Stimulated activated CD8-positive, alpha-beta memory T cell treated with anti-CD3 and anti-CD28 coated beads, Interleukin-2, amount 100 ng/mL, for 48 hours (primary cell): Measurements from ENCODE around the gene NAIP.
"Not testable (repeated sequence)": the region's sequence is repeated elsewhere in the genome, so short reads cannot be mapped to it uniquely, and the experiment has no call there.

Experiments used
- DNase-seq, 2 donors: peaks; one replicate each; pipeline ENCODE4 v3.0.0-alpha.2; 2020; ENCODE audit warnings: low read depth in 2 of 2

Gene NAIP, protein sequence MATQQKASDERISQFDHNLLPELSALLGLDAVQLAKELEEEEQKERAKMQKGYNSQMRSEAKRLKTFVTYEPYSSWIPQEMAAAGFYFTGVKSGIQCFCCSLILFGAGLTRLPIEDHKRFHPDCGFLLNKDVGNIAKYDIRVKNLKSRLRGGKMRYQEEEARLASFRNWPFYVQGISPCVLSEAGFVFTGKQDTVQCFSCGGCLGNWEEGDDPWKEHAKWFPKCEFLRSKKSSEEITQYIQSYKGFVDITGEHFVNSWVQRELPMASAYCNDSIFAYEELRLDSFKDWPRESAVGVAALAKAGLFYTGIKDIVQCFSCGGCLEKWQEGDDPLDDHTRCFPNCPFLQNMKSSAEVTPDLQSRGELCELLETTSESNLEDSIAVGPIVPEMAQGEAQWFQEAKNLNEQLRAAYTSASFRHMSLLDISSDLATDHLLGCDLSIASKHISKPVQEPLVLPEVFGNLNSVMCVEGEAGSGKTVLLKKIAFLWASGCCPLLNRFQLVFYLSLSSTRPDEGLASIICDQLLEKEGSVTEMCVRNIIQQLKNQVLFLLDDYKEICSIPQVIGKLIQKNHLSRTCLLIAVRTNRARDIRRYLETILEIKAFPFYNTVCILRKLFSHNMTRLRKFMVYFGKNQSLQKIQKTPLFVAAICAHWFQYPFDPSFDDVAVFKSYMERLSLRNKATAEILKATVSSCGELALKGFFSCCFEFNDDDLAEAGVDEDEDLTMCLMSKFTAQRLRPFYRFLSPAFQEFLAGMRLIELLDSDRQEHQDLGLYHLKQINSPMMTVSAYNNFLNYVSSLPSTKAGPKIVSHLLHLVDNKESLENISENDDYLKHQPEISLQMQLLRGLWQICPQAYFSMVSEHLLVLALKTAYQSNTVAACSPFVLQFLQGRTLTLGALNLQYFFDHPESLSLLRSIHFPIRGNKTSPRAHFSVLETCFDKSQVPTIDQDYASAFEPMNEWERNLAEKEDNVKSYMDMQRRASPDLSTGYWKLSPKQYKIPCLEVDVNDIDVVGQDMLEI (N-terminal part only)

DNA sequence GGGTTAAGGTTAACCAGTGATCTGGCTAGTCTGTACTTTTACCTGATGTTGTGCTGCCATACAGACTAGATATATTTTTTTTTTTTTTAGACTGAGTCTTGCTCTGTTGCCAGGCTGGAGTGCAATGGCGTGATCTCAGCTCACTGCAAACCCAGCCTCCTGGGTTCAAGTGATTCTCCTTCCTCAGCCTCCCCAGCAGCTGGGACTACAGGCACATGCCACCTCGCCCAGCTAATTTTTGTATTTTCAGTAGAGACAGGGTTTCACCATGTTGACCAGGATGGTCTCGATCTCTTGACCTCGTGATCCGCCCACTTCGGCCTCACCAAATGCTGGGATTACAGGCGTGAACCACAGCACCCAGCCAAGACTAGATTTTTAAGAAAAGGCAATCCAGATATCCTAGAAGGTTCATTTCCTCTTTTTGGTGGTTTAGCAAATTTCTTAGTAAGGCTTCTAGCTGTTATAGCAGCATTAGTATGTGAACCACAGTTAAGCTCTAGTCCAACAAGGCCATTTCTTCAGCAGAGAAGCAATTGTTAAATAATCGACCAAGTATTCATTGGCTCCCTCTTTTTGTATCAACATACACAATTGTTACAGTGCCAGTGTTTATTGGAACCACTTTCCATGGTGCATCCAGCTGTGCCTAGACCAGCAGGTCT, at the start of gene NAIP:
Gene NAIP (minus strand): TSS at position 51 of the 665 bp plus-strand sequence. CDS start 12,424 bp downstream, outside the sequence.
- not testable (repeated sequence) for DNase-seq

GRCh38 chr5:71067262-71067928, 42.3 kb upstream of the NAIP start, which contains the start of gene GTF2H2:
Gene GTF2H2 (minus strand): TSS chr5:71067676. CDS start chr5:71062763, 4,913 bp downstream.
- not testable (repeated sequence) for DNase-seq

GRCh38 chr5:71061322-71061721, 36.2 kb upstream of the NAIP start:
- not testable (repeated sequence) for DNase-seq

GRCh38 chr5:71059426-71059825, 34.3 kb upstream of the NAIP start:
- DNase-seq = not testable (repeated sequence)

DNA sequence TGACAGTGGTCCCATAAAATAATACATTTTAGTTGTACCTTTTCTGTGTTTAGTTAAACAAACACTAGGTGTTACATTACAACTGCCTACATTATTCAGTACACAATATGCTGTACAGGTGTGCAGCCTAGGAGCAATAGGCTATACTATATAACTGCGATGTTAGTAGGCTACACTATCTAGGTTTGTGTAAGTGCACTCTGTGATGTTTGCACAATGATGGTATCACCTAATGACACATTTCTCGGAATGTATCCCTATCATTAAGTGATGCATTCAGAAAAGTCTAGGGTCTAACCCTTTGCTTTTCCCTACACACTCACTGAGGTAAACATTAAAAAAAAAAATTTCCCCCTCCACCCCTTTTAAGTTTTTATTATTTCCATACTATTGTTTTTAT, 19.7 kb upstream of the NAIP start:
- not testable (repeated sequence) for DNase-seq

- not testable (repeated sequence) for DNase-seq
Measured at GRCh38 chr5:71044128-71044527, 19.0 kb upstream of the NAIP start.

DNA sequence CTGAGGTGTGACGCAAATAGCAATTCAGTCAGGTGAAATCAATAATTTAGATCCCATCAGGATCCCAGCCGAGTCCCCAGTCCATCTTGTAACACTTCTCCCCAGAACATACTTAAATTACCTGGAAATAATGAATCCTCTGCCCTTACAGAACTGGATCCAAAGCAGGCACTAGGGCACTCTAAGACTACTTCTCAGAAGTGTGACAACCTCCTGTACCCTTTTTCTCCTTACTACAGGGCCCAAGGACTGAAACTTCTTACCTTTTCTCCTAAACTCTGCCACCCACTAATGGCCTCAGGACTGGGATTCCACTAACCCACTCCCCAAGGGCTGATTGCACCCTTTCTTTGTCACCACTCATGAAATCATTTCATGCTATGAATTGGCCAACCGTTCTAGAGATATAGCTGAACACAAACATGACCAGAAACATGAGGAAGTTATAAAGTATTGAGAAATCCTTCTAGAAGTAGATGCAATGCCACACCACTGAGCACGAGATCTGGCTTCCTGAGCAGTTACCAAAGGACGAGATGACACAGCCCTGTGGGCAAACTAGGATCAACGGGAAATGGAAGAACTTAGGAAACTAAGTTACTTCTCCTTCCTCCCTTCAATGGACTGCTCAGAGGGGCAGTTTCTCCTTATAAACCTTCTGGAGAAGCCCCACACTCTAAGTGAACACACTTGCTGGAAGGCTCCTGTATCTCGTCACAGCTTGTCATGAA, 6.1 kb upstream of the NAIP start:
- DNase-seq = not testable (repeated sequence)

- not testable (repeated sequence) for DNase-seq
Measured at GRCh38 chr5:71020643-71021042, 4.5 kb downstream of the NAIP start.

DNA sequence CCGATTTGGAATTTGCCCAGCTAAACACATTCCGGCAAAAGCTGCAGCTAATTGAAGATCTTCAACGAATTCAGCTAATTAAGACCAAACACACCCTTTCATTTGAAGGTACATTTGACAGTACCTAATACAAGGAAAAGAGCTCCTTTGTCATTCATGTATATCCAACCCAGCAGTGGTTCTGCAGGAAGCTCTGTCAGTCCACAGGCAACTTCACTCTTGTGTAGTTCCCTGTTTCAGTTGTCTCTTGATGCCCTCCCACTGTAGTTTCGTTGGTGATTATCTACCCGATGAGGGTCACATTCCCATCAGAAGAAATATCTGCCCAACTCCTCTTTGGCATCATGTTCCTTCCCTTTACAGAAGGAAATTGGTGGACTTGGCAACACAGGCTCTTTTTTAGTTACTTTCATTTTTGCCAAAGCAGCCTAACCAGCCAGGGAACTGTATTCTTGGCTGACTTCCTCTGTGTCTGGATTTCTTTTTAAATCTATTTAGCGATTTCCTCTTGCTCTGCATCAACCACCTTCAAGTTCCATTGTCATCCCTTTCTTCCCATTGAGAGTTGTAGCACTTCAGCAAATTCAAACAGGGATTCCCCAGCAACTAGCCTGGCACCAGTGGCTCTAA, 6.6 kb downstream of the NAIP start:
- DNase-seq = not testable (repeated sequence)

- no peak for DNase-seq
Measured at GRCh38 chr5:71014176-71014575, 11.0 kb downstream of the NAIP start.

GRCh38 chr5:71013575-71013974, 11.6 kb downstream of the NAIP start:
- no peak for DNase-seq

DNA sequence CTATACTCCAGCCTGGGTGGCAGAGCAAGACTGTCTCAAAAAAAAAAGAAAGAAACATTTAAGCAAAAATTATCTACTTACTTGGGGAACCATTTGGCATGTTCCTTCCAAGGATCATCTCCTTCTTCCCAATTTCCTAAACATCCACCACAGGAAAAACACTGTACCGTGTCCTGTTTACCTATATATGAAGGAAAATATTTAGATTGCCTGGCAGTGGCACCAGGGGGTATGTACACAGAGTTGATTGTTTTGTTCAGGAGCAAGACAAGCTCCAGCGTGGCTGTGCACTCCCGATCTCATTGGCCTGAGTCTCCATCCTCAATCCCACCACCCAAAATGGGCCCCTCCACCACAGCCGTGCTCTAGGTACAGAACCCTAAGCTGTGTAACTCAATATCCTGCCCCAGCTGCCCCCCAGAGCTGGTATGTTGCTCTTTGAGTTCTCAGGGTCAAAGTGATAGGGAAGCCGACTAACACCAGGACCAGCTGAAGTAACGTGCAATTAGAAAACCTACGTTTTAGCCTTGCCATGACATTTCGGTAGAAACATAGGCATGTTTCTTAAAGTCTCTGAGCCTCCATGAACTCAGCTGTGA, 13.8 kb downstream of the NAIP start:
- no peak for DNase-seq

DNA sequence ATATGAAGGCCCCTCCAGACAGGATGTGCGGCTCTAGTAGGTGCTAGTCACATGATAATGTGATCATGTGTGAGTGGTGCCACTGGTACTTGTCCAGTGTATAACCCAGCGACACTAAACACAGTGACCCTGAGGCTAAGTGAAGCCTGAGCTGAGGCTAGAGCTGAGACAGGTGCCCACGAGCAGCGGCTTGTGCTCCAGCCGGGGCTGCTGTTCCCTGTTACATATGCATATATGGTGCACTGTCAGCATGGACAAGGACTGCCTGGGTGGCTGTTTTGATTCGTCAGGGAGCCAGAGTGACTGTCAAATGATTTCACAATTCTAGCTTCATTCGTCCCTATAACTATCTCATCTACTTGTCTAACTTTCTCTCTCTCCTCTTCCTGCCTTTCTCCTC, 18.2 kb downstream of the NAIP start:
- not testable (repeated sequence) for DNase-seq

DNA sequence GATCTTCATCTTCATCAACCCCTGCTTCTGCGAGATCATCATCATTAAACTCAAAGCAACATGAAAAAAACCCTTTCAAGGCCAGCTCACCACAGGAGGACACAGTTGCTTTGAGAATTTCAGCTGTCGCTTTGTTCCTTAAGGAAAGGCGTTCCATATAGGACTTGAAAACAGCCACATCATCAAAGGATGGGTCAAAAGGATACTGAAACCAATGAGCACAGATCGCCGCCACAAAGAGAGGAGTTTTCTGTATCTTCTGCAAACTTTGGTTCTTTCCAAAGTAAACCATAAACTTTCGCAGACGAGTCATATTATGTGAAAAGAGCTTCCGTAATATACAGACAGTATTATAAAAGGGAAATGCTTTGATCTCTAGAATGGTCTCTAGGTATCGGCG, 40.3 kb downstream of the NAIP start:
- DNase-seq = not testable (repeated sequence)

DNA sequence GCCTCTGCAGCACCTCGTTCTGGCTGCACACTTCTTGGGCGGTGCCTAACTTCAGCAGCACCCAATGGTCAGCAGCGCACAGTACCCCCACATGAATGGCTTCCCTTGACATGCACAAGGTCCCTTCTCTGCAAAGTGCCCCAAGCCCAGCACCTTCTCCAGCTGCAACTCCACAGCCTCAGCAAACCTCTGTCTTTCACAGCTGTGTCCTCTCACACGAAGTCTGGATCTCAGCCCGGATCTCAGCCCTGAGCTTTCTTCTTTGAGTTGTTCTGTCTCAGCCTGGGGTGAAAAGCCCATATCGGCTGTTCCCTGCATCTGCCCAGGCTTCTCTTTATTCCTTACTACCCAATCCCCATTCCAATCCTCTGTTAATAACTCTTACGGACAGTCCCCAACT, 57.9 kb downstream of the NAIP start:
- DNase-seq = not testable (repeated sequence)

- not testable (repeated sequence) for DNase-seq
Measured at GRCh38 chr5:70964531-70964930, 60.6 kb downstream of the NAIP start.

- DNase-seq = not testable (repeated sequence)
Measured at GRCh38 chr5:70953068-70953467, 72.1 kb downstream of the NAIP start.

- not testable (repeated sequence) for DNase-seq
Measured at GRCh38 chr5:70932560-70932959, 92.6 kb downstream of the NAIP start.

GRCh38 chr5:70931709-70932368, 93.3 kb downstream of the NAIP start:
- DNase-seq = not testable (repeated sequence)
